Psoas muscle (tissue), 8 donors: Measurements from ENCODE around the gene HSF4. TPM values are rescaled to one million over a fixed set of nuclear protein-coding genes. Genes with fewer than 3 reads are reported as not detected.
A peak's percentile ranks its signal among the peaks of the same experiment; 100 is the strongest.

Experiments used
- ATAC-seq, 4 donors: fragments of 200-7000 bp; cut with Tn5 transposase; one replicate each; pipeline ENCODE4 v1.9.1; 2020; ENCODE audit warnings: moderate library complexity in 3 of 4, mild to moderate bottlenecking in 2 of 4
- DNase-seq, 2 donors: peaks; one replicate each; pipeline ENCODE4 v3.0.0-alpha.2; 2020
- H3K27ac ChIP-seq: fragments of 200-600 bp; one replicate; pipeline ENCODE4 v1.8.0; 2022
- H3K27me3 ChIP-seq, 3 donors: fragments of 200-600 bp in 1 of 3; one replicate each; pipeline versions ENCODE4 v1.6.1 to v1.8.0; 2013 to 2022; ENCODE audit warnings: low read length in 2 of 3, mild to moderate bottlenecking in 2 of 3, moderate library complexity in 1 of 3; ENCODE audit not compliant: insufficient read depth in 3 of 3
- H3K36me3 ChIP-seq, 2 donors: fragments of 200-600 bp in 1 of 2; one replicate each; pipeline versions ENCODE4 v1.6.1 to v1.8.0; 2013 to 2022; ENCODE audit warnings: low read depth in 1 of 2, mild to moderate bottlenecking in 1 of 2, moderate library complexity in 1 of 2; ENCODE audit not compliant: insufficient read depth in 1 of 2
- H3K4me1 ChIP-seq: fragments of 200-600 bp; one replicate; pipeline ENCODE4 v1.8.0; 2022
- H3K4me3 ChIP-seq: fragments of 200-600 bp; one replicate; pipeline ENCODE4 v1.8.0; 2022; ENCODE audit warnings: mild to moderate bottlenecking
- H3K9me3 ChIP-seq: fragments of 200-600 bp; one replicate; pipeline ENCODE4 v1.8.0; 2022
- CTCF ChIP-seq: fragments of 200-600 bp; IDR thresholded peaks from one replicate; pipeline ENCODE4 v1.8.0; 2022; ENCODE audit warnings: antibody characterized with exemption
- WGBS, 3 donors: extraction: QIAGEN DNeasy Blood & Tissue Kit; methylation state at CpG; one replicate each; pipeline versions ENCODE4 v1.1.6 to v1.1.7; 2013; 5-methylcytosine and 5-hydroxymethylcytosine counted together
- intact Hi-C, 2 donors: fragments of 100-400 bp; cut with DNase I; formaldehyde crosslinking; loops; one replicate each; pipeline versions ENCODE4 v1.11.0 to v1.14.2; 2022
- long read RNA-seq, 2 donors: library from polyadenylated mRNA; unstranded; transcript quantifications; one replicate each; pipeline ENCODE4 v2.0.0, GENCODE V29; 2021
- polyA plus RNA-seq, 3 donors: library from polyadenylated mRNA; stranded (reverse); fragments of 200-250 nt; gene quantifications; one replicate each; pipeline ENCODE4 v1.2.3, GENCODE V29; 2013
- total RNA-seq, 4 donors: library from RNA; stranded (reverse); fragmentation: NEBNext Ultra II Directional in 2 of 4; extraction: Animal tissue kit (Norgen Biotek cat#: 25700) in 2 of 4; gene quantifications; one replicate each; pipeline versions ENCODE4 v1.2.1 to v1.2.4, GENCODE V29; 2021 to 2023
- donor health status: healthy with polysubstance abuse.
- donor health status: DM: no; HTN: no; CAD: no; lungs with moderate emphysema.
- donor health status: Bipolar disorder and iron deficiency.
- donor health status: healthy.
- donor health status: DM: yes; HTN: yes; CAD: no.
- donor health status: DM: no; HTN: no; CAD: no.
- donor health status: DM: no; HTN: no; CAD: no.
- donor health status: DM: yes; HTN: yes; CAD: no.

The HSF4 gene, protein sequence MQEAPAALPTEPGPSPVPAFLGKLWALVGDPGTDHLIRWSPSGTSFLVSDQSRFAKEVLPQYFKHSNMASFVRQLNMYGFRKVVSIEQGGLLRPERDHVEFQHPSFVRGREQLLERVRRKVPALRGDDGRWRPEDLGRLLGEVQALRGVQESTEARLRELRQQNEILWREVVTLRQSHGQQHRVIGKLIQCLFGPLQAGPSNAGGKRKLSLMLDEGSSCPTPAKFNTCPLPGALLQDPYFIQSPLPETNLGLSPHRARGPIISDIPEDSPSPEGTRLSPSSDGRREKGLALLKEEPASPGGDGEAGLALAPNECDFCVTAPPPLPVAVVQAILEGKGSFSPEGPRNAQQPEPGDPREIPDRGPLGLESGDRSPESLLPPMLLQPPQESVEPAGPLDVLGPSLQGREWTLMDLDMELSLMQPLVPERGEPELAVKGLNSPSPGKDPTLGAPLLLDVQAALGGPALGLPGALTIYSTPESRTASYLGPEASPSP
- total RNA-seq (10 to 100 TPM; 44.3 to 97.3 (median 57.6) TPM), polyA plus RNA-seq (10 to 100 TPM; 15.1 to 47.8 (median 47.4) TPM)
- long read RNA-seq, donor 1, transcript HSF4-215 (13 exons, 1,515 nt): major isoform, 5 of 34 reads
- long read RNA-seq, donor 1, partial matches to known transcripts: 5 of 34 reads
- long read RNA-seq, donor 1, other reads (novel, unspliced or antisense): 23 of 34 reads
- long read RNA-seq, donor 2, transcript HSF4-215 (13 exons, 1,515 nt): major isoform, 5 of 52 reads
- long read RNA-seq, donor 2, partial matches to known transcripts: 10 of 52 reads
- long read RNA-seq, donor 2, other reads (novel, unspliced or antisense): 36 of 52 reads

DNA sequence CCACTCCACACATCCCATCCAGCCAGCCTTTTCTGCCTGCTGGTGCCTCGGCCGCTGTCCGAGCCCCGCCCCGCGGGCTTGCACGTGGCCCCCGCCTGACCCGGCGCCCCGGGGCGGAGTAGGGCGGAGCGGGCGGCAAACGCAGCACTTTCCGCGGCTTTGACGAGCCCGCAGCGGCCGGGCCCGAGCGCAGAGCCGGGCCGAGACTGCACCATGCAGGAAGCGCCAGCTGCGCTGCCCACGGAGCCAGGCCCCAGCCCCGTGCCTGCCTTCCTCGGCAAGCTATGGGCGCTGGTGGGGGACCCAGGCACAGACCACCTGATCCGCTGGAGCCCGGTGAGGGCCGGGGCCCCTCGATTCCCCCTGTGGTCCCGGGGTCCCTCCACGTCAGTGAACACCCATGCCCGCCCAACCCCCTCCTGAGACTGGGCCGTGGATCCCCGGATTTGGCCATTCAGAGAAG lies at the start of gene HSF4:
Gene HSF4 (plus strand): TSS at position 147 of the 463 bp plus-strand sequence. CDS start 67 bp downstream, at position 214.
- TF ChIP-seq CTCF: no peak
- H3K4me1 ChIP-seq: peaks cover 43% of the 10 kb centered on the region
- peak within 1 kb of the TSS; percentile 76 for H3K4me3 ChIP-seq
- H3K36me3 ChIP-seq: peaks cover 0 to 20% of the 10 kb centered on the region in 2 donors
- WGBS, 3 donors: 2 to 4% (median 2%) methylated on average over 28 to 41 of the region's 41 CpGs
- peak within 1 kb of the TSS; percentile 93 for H3K27ac ChIP-seq
- H3K27me3 ChIP-seq: no peaks in the 10 kb centered on the region
- ATAC-seq (peak; percentile 47 to 63 (median 56)), DNase-seq (peak; percentile 82 to 89)
- intact Hi-C loops: no loop called here
- H3K9me3 ChIP-seq: no peaks in the 10 kb centered on the region

GRCh38 chr16:67114793-67115192 lies 49.8 kb upstream of the HSF4 start:
- intact Hi-C loops: loop anchor here in 1 of 2 donors (5.0 kb wide), 1 partner anchor 43 kb away; the partner anchor contains the start of genes FBXL8 and TRADD
- Histone ChIP-seq H3K4me3 (no peak overlapping the region), H3K27ac (no peak overlapping the region), H3K36me3 (peaks cover 0 to 22% of the 10 kb centered on the region in 2 donors), H3K4me1 (peaks cover 33% of the 10 kb centered on the region), H3K27me3 (no peaks in the 10 kb centered on the region), H3K9me3 (no peaks in the 10 kb centered on the region)
- 65 to 78% (median 77%) methylated on average over 2 of the region's 2 CpGs for WGBS, 3 donors
- ATAC-seq (no peak), DNase-seq (no peak)
- no peak for TF ChIP-seq CTCF

- intact Hi-C loops: loop anchor here in 1 of 2 donors (5.0 kb wide), 1 partner anchor 42 kb away; the partner anchor contains the start of genes FBXL8 and TRADD
- Histone ChIP-seq H3K27me3 (no peaks in the 10 kb centered on the region), H3K36me3 (peaks cover 0 to 31% of the 10 kb centered on the region in 2 donors), H3K27ac (no peak overlapping the region), H3K4me1 (peaks cover 31% of the 10 kb centered on the region), H3K4me3 (no peak overlapping the region), H3K9me3 (no peaks in the 10 kb centered on the region)
- no peak for TF ChIP-seq CTCF
- WGBS, 3 donors: 82 to 85% (median 84%) methylated on average over 7 of the region's 7 CpGs
- DNase-seq (no peak), ATAC-seq (peak in 2 of 4 donors; percentile 46 to 47)
Measured at GRCh38 chr16:67115639-67116038, 48.9 kb upstream of the HSF4 start.

- no peak for TF ChIP-seq CTCF
- intact Hi-C loops: loop anchor here in 1 of 2 donors (5.0 kb wide), 1 partner anchor 41 kb away; the partner anchor contains the start of genes FBXL8 and TRADD
- H3K4me3 ChIP-seq: no peak overlapping the region
- peaks cover 0 to 34% of the 10 kb centered on the region in 2 donors for H3K36me3 ChIP-seq
- ATAC-seq: peak in 3 of 4 donors; percentile 35 to 55 (median 39)
- H3K27ac ChIP-seq: peak overlapping the region; percentile 67
- no peaks in the 10 kb centered on the region for H3K27me3 ChIP-seq
- DNase-seq: no peak
- peaks cover 21% of the 10 kb centered on the region for H3K4me1 ChIP-seq
- H3K9me3 ChIP-seq: no peaks in the 10 kb centered on the region
- 59 to 82% (median 70%) methylated on average over 13 of the region's 13 CpGs for WGBS, 3 donors
Measured at GRCh38 chr16:67116388-67117311, 47.9 kb upstream of the HSF4 start.
